BJ (cell line): ENCODE data around the gene KLC3. TPM values are rescaled to one million over a fixed set of nuclear protein-coding genes. Genes with fewer than 3 reads are reported as not detected.

Experiments used
- CTCF ChIA-PET: fragments of 350-600 bp; formaldehyde crosslinking; extraction: SDS; loops from one replicate; lab custom pipeline; 2021; ENCODE audit warnings: antibody characterized with exemption, inconsistent platforms; lab: Yijun Ruan, JAX
- POLR2A ChIA-PET: fragments of 300-600 bp; sonication (Branson Sonifier 250); formaldehyde crosslinking; extraction: SDS; loops from one replicate; lab custom pipeline; 2021; ENCODE audit warnings: antibody characterized with exemption; lab: Charles Lee
- DNase-seq: peaks from one replicate; pipeline ENCODE4 v3.0.0-alpha.2; 2011; ENCODE audit warnings: low read depth
- H3K27me3 ChIP-seq: 2 replicates; pipeline ENCODE4 v1.6.0; 2011; ENCODE audit warnings: low read length; ENCODE audit not compliant: control insufficient read depth, insufficient read depth
- H3K36me3 ChIP-seq: 2 replicates; pipeline ENCODE4 v1.5.1; 2011; ENCODE audit warnings: low read length; ENCODE audit not compliant: control insufficient read depth, insufficient read depth
- H3K4me3 ChIP-seq: 2 replicates; pipeline ENCODE4 v1.5.1; 2011; ENCODE audit warnings: low read depth, mild to moderate bottlenecking, control low read depth, low read length
- polyA minus RNA-seq: library from RNA; depleted of rRNA, polyadenylated mRNA; stranded (reverse); fragments of >200 nt; gene quantifications from 2 replicates; pipeline ENCODE4 v1.2.3, GENCODE V29; 2011; rRNA and poly(A)+ RNA removed
- polyA plus RNA-seq: library from polyadenylated mRNA; depleted of rRNA; stranded (reverse); fragments of >200 nt; gene quantifications from 2 replicates; pipeline ENCODE4 v1.2.3, GENCODE V29; 2011; rRNA removed
- TF ChIP-seq, protein P1 (sequence below): IDR thresholded peaks from 2 replicates; pipeline ENCODE4 v1.5.1; 2011; ENCODE audit warnings: low read depth, mild to moderate bottlenecking, control low read depth, inconsistent platforms, low read length, moderate library complexity; ENCODE audit not compliant: insufficient read depth

The KLC3 gene
- polyA plus RNA-seq (0.09 TPM in 1 of 2 replicates, not detected in the other), polyA minus RNA-seq (0.19 TPM in 1 of 2 replicates, not detected in the other)

DNA sequence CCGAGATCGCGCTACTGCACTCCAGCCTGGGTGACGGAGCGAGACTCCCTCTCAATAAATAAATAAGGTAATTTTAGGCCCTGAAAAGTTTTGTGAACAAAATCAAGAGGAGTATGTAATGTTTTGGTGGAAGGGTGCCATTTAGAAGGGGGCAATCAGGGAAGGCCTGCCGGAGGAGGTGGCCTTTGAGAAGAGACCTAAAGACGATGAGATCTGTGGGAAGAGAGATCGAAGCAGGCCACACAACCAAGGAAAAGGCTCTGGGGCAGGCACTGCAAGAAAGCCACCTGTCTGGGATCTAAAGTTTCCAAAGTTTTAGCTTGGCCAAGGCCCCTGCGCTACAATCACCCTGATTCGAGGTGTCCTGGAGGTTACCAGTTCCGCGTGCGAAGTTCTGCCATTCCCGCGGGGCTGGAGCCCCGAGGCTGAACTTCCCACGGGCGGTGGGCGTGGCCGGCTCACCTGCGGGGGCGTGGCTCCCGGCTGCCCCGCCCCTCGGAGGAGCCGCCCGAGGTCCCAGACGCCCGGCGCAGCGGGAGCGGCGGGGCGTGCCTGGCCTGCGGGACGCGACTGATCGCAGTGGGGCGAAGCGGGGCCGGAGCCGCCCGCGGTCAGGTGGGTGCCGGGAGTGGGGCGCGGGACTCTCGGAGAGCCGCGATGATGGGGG, at the start of gene KLC3:
Gene KLC3 (plus strand): TSS at position 519 of the 667 bp plus-strand sequence. CDS start 4,792 bp downstream, outside the sequence.
- Histone ChIP-seq H3K27me3 (peaks cover 6% of the 10 kb centered on the region; the same call in 1 of the 2 replicates), H3K36me3 (no peaks in the 10 kb centered on the region), H3K4me3 (peak within 1 kb of the TSS; percentile 22)
- CTCF ChIA-PET, result interaction anchor here (2.0 to 2.2 kb wide), 2 partner anchors 197 to 437 kb away, joined by 4 to 6 read pairs; no protein-coding TSS in a partner anchor
- TF ChIP-seq, protein P1, sequence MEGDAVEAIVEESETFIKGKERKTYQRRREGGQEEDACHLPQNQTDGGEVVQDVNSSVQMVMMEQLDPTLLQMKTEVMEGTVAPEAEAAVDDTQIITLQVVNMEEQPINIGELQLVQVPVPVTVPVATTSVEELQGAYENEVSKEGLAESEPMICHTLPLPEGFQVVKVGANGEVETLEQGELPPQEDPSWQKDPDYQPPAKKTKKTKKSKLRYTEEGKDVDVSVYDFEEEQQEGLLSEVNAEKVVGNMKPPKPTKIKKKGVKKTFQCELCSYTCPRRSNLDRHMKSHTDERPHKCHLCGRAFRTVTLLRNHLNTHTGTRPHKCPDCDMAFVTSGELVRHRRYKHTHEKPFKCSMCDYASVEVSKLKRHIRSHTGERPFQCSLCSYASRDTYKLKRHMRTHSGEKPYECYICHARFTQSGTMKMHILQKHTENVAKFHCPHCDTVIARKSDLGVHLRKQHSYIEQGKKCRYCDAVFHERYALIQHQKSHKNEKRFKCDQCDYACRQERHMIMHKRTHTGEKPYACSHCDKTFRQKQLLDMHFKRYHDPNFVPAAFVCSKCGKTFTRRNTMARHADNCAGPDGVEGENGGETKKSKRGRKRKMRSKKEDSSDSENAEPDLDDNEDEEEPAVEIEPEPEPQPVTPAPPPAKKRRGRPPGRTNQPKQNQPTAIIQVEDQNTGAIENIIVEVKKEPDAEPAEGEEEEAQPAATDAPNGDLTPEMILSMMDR, result no peak
- DNase-seq, result no peak
- POLR2A ChIA-PET, result no interaction called here

DNA sequence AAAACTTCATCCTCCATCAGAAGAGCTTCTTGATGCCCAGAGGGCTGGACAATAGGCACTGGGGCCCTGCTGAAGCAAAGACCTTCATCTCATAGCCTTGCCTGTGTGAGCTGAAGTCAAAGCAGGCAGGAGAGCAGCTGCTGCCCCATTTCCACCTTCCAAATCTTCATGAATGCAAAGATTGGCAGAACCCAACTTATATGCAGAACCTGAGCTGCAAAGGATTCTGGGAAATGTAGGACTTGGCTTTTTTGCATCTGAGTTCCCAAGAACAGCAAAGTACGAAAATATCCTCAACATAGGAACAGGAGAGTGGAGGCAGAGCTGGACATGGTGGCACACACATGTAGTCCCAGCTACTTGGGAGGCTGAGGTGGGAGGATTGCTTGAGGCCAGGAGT, 48.7 kb upstream of the KLC3 start:
- no peak overlapping the region for H3K4me3 ChIP-seq
- ChIA-PET POLR2A (no interaction called here), CTCF (interaction anchor here (1.6 kb wide), 1 partner anchor 47 kb away, joined by 6 read pairs; no protein-coding TSS in a partner anchor)
- TF ChIP-seq, protein P1, result no peak
- DNase-seq, result no peak
- H3K36me3 ChIP-seq, result peaks cover 27% of the 10 kb centered on the region
- H3K27me3 ChIP-seq, result no peaks in the 10 kb centered on the region

DNA sequence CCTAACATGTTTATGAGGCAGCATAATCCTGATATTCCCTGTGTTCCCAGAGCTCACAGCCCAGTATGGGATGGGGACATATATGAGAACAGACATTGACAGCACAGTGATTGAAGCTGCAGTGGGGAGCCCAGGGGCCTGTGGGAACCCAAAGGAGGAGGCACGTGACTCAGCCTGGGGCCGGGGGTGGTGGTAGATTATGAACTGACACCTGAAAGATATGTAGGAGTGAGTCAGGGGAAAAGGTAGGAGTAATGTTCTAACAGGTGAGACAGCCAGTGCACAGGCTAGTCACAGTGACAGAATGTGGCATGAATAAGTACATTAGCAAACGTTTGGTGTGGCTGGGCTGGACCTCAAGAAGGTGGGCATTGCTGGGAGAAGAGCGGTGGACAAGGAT, 46.9 kb upstream of the KLC3 start:
- POLR2A ChIA-PET, result no interaction called here
- H3K27me3 ChIP-seq, result no peaks in the 10 kb centered on the region
- TF ChIP-seq, protein P1, result no peak

DNA sequence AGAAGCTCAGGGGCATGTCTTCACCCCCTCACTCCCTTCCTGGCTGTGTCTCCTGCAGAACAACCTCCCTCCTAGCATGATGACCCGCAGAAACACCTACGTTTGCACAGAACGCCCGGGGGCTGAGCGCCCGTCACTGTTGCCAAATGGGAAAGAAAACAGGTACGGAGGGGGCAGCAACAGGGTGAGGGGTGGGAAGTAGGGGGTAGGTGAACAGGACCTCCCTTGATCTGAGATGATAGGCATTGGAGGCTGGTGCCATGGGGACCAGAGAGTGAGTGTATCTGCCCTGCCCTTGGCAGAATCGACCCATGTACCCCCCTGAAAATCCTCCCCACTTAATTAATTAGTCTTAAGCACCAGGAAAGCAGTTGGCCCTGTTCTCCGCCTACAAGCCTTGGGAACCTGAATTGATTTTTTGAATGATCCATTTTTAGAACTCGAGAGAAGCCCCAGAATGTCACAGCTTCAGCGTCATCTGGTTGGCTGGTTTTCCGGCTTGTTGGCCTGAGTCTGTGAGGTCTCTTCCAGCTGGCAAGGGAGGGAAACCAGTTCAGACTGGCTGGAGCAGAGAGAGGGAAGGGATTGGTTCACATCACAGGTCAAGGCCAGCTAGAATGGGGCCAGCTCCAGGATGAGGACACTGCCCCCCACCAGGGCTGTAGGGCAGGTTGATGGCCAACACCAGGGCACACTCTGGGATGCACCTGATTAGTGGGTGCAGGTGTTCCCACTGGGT, 46.1 kb upstream of the KLC3 start:
- H3K27me3 ChIP-seq, result no peaks in the 10 kb centered on the region
- TF ChIP-seq, protein P1, result no peak
- no peak overlapping the region for H3K4me3 ChIP-seq
- ChIA-PET CTCF (no interaction called here), POLR2A (no interaction called here)
- no peak for DNase-seq
- peaks cover 29% of the 10 kb centered on the region for H3K36me3 ChIP-seq

More for the DNA sequence above, 46.9 kb upstream of the KLC3 start:
- Histone ChIP-seq H3K36me3 (peaks cover 25% of the 10 kb centered on the region), H3K4me3 (no peak overlapping the region)
- DNase-seq, result no peak
- CTCF ChIA-PET, result no interaction called here

DNA sequence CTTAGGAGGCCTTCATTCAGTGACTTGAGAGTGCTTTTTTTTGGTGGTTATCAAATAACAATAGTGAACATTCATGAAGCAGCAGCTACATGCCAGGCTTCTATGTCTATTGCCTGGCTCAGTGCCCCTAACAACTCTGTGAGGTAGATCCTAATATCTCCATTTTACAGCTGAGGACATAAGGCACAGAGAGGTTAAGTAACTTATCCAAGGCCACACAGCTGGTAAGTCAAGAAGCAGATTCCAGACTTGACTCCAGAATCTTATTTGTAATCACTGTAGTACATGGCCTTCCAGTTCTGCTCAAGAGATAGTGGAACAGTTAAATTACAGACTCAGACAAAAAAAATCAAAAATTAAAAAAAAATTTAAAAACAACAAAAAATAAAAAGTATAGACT, 44.7 kb upstream of the KLC3 start:
- Histone ChIP-seq H3K36me3 (peaks cover 25% of the 10 kb centered on the region), H3K27me3 (no peaks in the 10 kb centered on the region), H3K4me3 (no peak overlapping the region)
- POLR2A ChIA-PET, result no interaction called here
- CTCF ChIA-PET, result no interaction called here
- no peak for DNase-seq
- TF ChIP-seq, protein P1, result no peak
